Activated naive CD4-positive, alpha-beta T cell treated with anti-CD3 and anti-CD28 coated beads, Interleukin-2, amount 10 ng/mL, durations not matched to agents 5 hours and 36 hours (primary cell): ENCODE measurements around the gene C1QTNF2. TPM values are rescaled to one million over a fixed set of nuclear protein-coding genes. Genes with fewer than 3 reads are reported as not detected.

Experiments used
- total RNA-seq, 2 experiments: library from RNA; stranded (reverse); gene quantifications; one replicate each; pipeline ENCODE4 v1.2.3, GENCODE V29; 2021

C1QTNF2 gene
- not detected for total RNA-seq

GRCh38 chr5:160369990-160370712 lies at the start of gene C1QTNF2:
Gene C1QTNF2, minus strand, starts transcription at chr5:160370626. Its CDS starts 15,615 bp downstream, at chr5:160355011.

GRCh38 chr5:160418561-160419457 lies 48.4 kb upstream of the C1QTNF2 start, which contains the start of gene SLU7:
Gene SLU7, minus strand, starts transcription at chr5:160419081. Its CDS starts 3,787 bp downstream, at chr5:160415294.

GRCh38 chr5:160399402-160400353 lies 29.3 kb upstream of the C1QTNF2 start, which contains the start of gene FAM200C:
Gene FAM200C, minus strand, starts transcription at chr5:160400054. Its CDS starts 4,564 bp downstream, at chr5:160395490.

GRCh38 chr5:160312134-160312959 lies 58.1 kb downstream of the C1QTNF2 start, which contains the start of gene CCNJL:
Gene CCNJL, minus strand, starts transcription at chr5:160312564. Its CDS starts 641 bp downstream, at chr5:160311923.

Other genes with a start within 250 kb of the C1QTNF2 start
- gene FABP6, start 141.1 kb downstream of the C1QTNF2 start, total RNA-seq: not detected
- not detected for gene CCNJL, start 58.1 kb downstream of the C1QTNF2 start, total RNA-seq
- under 1 TPM; 0.40 to 0.55 TPM for gene FAM200C, start 29.4 kb upstream of the C1QTNF2 start, total RNA-seq
- 10 to 100 TPM; 59.6 to 66.4 TPM for gene SLU7, start 48.5 kb upstream of the C1QTNF2 start, total RNA-seq
- 100 to 1,000 TPM; 109 to 113 TPM for gene PTTG1, start 51.2 kb upstream of the C1QTNF2 start, total RNA-seq